HG02970 (cell line): Measurements from ENCODE around the gene RASD1.
A peak's percentile ranks its signal among the peaks of the same experiment; 100 is the strongest.
"Not testable (repeated sequence)": the region's sequence is repeated elsewhere in the genome, so short reads cannot be mapped to it uniquely, and the experiment has no call there.

ENCODE experiments used
- ATAC-seq: cut with Tn5 transposase; IDR thresholded peaks from one replicate; pipeline ENCODE4 v1.9.1; 2021; ENCODE audit warnings: mild to moderate bottlenecking, moderate library complexity, moderate number of reproducible peaks; ENCODE audit not compliant: unreplicated experiment, low FRiP score

RASD1 gene

DNA sequence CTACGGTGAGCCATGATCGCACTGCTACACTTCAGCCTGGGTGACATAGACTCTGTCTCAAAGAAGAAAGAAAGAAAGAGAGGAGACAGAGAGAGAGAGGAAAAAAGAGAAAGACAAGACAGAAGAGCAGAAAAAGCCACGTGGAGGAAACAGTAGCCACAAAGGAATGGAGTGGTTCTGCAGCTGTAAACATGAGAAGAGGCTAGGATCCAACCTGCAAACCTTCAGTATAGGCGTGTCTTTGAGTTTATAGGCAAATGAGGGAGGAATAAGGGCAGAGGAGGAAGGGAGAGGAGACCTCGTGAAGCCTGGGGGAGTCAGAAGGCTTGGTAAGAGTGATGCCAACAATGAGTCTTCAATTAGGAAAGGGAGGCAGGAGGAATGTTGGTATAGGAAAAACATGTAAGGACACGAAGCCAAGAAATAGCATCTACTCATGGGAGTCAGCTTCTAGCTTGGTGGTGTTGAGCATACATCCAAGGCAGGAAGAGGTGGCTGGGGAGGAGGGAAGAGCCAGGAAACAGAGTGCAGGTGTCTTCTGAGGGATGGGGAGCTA is 15.5 kb downstream of the RASD1 start:
- no peak for ATAC-seq

DNA sequence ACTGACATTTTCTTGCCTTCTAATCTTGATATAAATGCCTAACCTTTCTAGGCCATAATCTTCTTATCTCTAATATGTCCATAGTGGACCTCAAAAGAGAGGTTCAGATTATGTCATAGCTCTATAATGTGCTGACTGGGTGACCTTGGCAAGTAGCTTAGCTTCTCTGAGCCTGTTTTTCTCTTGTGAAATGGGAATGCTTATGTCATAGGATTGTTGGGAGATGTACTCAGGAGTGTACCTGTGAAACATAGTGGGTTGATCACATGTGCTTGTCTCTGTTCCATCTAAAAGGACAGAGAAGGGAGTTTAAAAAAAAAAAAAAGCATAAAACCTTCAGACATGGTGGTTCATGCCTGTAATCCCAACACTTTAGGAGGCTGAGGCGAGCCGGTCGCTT is 17.0 kb downstream of the RASD1 start:
- no peak for ATAC-seq

- ATAC-seq, result peak; percentile 85
These were observed 19.2 kb downstream of the RASD1 start, which contains the start of gene MED9 for GRCh38 chr17:17476865-17477467. Gene MED9 (plus strand): TSS chr17:17477000. CDS start chr17:17477042, 42 bp downstream.

DNA sequence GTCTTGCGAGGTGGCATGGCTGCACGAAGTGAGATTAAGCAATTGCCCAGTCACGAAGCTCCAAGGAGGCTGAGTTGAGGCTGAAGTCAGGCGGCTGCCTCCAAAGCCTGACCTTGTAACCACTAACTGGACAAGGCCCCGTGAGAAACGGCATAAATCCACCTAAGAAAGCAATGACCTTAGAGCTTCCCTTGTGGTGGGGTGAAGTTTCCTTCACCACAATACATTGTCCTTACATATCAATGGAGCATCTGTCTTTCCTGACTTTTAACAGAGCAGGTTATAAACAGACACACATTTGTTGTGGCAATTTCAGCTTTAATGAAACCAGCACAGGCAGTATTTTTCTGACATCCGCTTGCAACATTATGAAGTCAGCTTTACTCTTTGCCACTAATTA is 21.9 kb downstream of the RASD1 start:
- no peak for ATAC-seq

GRCh38 chr17:17472333-17472920 is 23.8 kb downstream of the RASD1 start:
- no peak for ATAC-seq

DNA sequence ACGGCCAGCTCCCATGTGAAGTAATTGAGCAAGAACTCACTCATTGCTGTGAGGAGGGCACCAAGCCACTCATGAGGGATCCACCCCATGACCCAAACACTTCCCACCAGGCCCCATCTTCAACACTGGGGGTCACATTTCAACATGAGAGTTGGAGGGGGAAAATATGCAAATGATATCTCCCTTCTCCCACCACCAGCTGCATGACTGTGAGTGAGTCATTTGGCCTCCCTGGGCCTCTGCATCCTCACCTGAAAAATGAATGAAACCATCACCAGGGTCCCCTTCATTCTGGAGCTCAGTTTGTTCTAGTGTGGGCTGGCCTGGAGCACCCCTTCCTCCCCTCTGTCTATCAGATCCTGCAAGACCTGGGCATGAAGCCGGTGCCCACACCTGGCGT is 26.2 kb downstream of the RASD1 start:
- ATAC-seq, result no peak

- no peak for ATAC-seq
These were observed 26.8 kb downstream of the RASD1 start for GRCh38 chr17:17469358-17469757.

DNA sequence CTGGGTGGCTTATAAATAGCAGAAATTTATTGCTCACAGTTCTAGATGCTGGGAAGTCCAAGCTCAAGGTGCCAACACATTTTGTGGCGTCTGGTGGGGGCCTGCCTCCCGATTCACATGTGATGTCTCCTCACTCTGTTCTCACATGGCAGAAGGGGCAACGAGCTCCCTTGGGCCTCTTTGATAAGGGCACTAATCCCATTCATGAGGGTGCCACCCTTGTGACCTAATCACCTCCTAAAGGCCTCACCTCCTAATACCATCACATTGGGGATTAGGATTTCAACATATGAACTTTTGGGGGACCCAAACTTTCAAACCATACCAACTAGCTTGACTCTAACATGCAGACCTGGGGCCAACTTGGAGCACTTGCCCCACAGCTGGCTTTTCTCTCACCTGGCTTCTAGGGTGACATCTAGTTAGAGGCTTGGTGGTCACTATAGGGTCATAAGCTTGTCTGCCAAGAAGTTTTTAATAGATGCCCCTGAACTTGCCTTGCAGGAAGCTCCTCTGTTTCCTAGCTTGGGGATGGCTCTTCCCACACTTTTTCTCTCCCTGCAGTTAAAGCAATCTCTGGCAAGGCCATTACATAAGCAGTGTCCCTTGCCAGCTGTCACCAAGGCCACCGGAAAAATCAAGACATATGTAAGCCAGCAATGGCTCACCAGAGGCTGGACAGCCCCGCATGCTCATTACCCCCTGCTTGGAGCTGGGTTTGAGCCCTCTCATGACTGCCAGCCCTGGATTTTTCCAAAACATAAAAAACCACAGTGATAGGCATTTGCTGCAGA is 27.8 kb downstream of the RASD1 start:
- ATAC-seq, result no peak

GRCh38 chr17:17467720-17468119 is 28.5 kb downstream of the RASD1 start:
- no peak for ATAC-seq

DNA sequence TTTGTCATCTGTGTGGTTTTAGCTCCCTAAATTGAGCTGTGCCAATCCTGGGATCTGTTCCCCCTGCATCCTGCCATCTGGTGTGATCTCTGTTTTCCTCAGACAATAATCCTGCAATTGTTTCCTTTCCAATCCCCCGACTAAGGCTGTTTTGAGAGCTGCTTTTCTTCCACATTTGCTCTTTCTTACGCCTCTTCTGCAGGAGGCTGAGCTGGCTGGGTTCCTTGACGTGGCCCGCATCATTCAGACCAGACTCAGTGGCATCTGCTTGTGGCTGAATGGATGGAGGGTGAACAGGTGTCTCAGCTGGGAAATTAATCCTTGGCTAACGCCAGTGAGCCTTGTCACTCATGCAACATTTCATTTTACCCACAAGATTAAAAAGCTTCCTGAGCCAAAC is 29.2 kb downstream of the RASD1 start:
- no peak for ATAC-seq

- ATAC-seq, result no peak
These were observed 29.7 kb downstream of the RASD1 start for GRCh38 chr17:17466511-17466910.

- ATAC-seq, result not testable (repeated sequence)
These were observed 30.3 kb downstream of the RASD1 start for GRCh38 chr17:17465878-17466277.

DNA sequence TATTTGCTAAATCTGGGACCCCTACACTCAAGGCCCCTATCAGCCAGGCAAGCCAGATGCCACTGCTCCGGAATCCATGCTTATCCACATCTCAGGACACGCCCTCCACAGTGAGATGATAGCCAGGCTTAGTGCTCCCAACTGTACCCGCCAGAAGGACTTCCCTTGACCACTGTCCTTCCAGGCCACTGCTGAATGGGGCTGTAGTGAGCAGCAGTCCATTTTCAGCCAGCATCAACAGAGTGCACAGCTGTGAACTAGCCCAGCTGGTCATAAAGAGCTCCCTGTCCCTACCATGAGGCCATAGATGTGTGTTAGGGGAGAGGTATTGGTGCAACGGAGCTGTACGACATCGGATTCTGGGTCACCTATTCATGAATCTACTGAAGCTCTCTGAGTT is 32.4 kb downstream of the RASD1 start:
- no peak for ATAC-seq

DNA sequence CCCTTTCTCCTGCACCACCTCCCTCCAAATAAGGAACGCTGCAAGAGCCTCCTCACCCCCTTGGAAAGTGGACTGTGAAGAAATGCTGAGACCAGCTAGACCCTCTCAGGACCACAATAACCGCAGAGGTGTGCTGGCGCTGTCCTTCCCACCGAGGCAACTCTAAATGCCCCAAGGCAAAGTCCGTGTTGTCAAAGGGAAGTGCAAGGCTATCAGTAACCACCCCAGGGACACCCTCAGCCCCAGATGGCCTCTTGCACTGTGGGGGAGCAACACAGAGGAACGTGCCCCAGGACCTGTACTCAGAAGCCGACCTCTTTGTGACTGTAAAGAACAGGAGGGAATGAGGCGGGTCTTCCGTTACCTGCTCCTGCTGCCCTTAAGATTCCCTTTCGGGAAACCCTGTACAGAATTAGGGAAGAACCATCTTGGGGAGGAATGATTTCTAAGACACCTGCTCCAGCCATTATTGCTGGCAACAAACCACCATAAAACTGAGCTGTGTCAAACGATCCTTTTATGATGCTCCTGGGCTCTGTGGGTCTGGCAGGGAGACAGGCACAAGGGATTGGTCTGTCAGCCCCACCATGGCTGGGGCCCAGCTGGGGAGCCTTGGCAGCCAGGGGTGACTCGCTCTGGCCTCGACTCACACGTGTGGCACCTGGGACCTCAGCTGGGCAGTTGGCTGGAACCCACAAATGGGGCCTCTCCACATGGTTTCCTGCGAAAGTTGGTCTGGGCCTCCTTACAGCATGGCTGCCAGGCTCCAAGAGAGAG is 34.0 kb downstream of the RASD1 start:
- ATAC-seq, result no peak

GRCh38 chr17:17460038-17460437 is 36.2 kb downstream of the RASD1 start:
- ATAC-seq, result no peak

DNA sequence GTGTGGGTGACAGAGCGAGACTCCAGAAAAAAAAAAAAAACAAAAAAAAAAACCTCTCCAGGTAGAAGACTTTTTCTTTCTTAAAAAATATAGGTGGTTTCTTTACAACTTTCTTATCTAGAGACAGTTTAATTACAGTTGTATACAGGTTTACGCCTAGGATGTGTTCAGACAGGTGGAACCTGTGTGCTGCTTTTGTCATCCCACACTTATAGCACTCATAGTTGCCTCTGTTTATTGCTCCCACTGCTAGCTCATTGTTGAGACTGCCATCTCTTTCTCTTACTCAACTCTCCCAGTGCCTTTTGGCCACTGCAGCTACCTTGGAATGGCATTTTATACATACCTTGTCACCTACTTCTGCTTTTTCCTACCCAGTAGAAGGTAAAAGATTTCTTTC is 38.5 kb downstream of the RASD1 start:
- ATAC-seq, result no peak

DNA sequence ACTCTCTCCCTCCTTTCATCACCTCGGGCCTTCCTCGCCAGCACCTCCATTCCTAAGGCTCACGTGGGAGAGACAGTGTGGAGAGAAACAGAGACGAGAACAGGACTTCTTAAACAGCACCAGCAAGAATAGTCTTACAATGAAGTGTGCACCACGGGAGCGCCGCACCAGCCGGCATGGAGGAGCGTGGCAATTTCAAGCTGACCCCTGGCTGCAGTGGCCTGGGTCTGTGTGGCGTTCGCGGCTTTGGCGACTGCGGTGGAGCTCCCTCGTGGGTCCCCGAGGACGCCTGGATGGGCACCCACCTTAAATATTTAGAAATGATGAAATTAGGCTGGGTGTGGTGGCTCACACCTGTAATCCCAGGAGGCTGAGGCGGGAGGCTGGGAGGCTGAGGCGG is 39.9 kb downstream of the RASD1 start:
- no peak for ATAC-seq

GRCh38 chr17:17455173-17455572 is 41.0 kb downstream of the RASD1 start:
- no peak for ATAC-seq

DNA sequence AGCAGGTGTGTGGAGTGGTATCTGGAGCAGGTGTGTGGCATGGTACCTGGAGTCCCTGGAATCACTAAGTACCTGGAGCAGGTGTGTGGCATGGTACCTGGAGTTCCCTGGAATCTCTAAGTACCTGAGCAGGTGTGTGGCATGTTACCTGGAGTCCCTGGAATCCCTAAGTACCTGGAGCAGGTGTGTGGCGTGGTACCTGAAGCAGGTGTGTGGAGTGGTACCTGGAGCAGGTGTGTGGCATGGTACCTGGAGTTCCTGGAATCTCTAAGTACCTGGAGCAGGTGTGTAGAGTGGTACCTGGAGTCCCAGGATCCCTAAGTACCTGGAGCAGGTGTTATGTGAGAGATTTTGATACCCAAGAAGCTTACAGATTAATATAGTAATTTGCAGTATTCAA is 41.5 kb downstream of the RASD1 start:
- not testable (repeated sequence) for ATAC-seq

- ATAC-seq, result no peak
These were observed 41.9 kb downstream of the RASD1 start for GRCh38 chr17:17454276-17454675.

DNA sequence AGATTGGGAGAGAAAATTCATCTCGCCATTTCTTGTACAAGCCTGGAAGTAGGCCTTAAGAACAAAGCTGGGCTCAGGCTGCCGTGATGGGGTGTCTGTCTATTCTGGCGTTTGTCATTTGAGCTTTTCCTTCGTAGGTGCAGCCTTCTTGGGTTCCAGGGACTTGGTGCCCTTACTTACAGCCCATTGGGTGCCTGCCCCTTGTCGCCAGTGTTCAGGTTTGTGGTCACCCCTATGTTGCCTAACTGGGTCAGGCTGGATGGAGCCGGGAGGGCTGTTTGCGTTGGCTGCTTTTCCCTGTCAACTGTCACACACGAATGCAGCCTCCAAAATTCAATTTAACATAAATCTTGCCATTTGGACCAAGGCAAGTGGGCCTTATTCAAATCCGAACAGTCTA is 43.1 kb downstream of the RASD1 start:
- ATAC-seq, result no peak
